ENCODE data around the gene STOM. TPM values are rescaled to one million over a fixed set of nuclear protein-coding genes. Genes with fewer than 3 reads are reported as not detected.

The STOM gene
- total and polyA plus RNA-seq, 2 of the 8 experiments (the other 6 are each of a cell fraction or from before 2014, with no cell fraction given), result 25.2 to 60.4 TPM

GRCh38 chr9:121367306-121368137, 2.5 kb downstream of the STOM start (continued):
- TF ChIP-seq RFX5 (IDR thresholded peaks at IDR 0.05; ENCODE audit: borderline replicate concordance, low read depth, low read length), result no peak
- no peak for TF ChIP-seq SIN3A (conservative IDR thresholded peaks at IDR 0.05 in 1 of 2, IDR thresholded peaks at IDR 0.05 in 1 of 2; ENCODE audit: low read depth in 1 of 2, low read length in 2 of 2)
